ENCODE data around the gene XPO5. TPM values are rescaled to one million over a fixed set of nuclear protein-coding genes. Genes with fewer than 3 reads are reported as not detected.

The XPO5 gene
- total and polyA plus RNA-seq, 12 donors, result 10.9 to 70.6 (median 21.9) TPM

DNA sequence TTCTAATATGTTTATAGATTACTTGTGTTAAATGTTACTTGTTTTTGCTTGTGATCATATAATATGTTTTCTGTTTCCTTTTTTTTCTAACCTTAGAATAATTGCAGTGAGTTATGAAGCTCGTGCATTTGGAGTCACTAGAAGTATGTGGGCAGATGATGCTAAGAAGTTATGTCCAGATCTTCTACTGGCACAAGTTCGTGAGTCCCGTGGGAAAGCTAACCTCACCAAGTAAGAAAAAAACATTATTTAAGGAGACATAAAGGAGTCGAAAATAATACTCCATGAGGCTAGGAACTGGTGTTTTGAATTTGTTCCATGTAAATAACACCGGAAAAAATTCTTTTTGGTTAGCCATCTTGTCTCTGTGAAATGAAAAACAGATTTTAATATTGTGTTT is 7.1 kb upstream of the XPO5 start:
- peaks cover 0 to 7% of the 10 kb centered on the region in 2 donors for H3K4me1 ChIP-seq (replicated peaks in 1 of 2)
- intact Hi-C loops (cut with DNase I), result no loop called here
- H3K27me3 ChIP-seq, result no peaks in the 10 kb centered on the region
- no peak for DNase-seq
- H3K4me3 ChIP-seq, result no peak overlapping the region
- H3K27ac ChIP-seq, result no peak overlapping the region
- TF ChIP-seq, protein P1, sequence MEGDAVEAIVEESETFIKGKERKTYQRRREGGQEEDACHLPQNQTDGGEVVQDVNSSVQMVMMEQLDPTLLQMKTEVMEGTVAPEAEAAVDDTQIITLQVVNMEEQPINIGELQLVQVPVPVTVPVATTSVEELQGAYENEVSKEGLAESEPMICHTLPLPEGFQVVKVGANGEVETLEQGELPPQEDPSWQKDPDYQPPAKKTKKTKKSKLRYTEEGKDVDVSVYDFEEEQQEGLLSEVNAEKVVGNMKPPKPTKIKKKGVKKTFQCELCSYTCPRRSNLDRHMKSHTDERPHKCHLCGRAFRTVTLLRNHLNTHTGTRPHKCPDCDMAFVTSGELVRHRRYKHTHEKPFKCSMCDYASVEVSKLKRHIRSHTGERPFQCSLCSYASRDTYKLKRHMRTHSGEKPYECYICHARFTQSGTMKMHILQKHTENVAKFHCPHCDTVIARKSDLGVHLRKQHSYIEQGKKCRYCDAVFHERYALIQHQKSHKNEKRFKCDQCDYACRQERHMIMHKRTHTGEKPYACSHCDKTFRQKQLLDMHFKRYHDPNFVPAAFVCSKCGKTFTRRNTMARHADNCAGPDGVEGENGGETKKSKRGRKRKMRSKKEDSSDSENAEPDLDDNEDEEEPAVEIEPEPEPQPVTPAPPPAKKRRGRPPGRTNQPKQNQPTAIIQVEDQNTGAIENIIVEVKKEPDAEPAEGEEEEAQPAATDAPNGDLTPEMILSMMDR (IDR thresholded peaks at IDR 0.05), result no peak
- TF ChIP-seq POLR2A (IDR thresholded peaks at IDR 0.05), result no peak
- peaks cover 0 to 40% of the 10 kb centered on the region in 2 donors for H3K36me3 ChIP-seq (replicated peaks in 1 of 2)
- WGBS, 4 donors, result 87 to 91% (median 88%) methylated on average over 5 of the region's 5 CpGs
- no peaks in the 10 kb centered on the region for H3K9me3 ChIP-seq (replicated peaks in 1 of 3)

GRCh38 chr6:43579171-43579570 is 3.3 kb upstream of the XPO5 start:
- intact Hi-C loops (cut with DNase I), result loop anchor here in 1 of 2 donors (10.0 kb wide), 1 partner anchor 54 kb away; no protein-coding TSS in a partner anchor
- H3K27ac ChIP-seq, result no peak overlapping the region
- peaks cover 19 to 26% of the 10 kb centered on the region in 2 donors for H3K4me1 ChIP-seq (replicated peaks in 1 of 2)
- H3K36me3 ChIP-seq (replicated peaks in 1 of 2), result peaks cover 0 to 12% of the 10 kb centered on the region in 2 donors
- TF ChIP-seq, protein P1 (IDR thresholded peaks at IDR 0.05), result no peak
- TF ChIP-seq POLR2A (IDR thresholded peaks at IDR 0.05), result no peak
- no peak for DNase-seq
- H3K9me3 ChIP-seq (replicated peaks in 1 of 3), result no peaks in the 10 kb centered on the region
- no peak overlapping the region for H3K4me3 ChIP-seq
- 73 to 91% (median 78%) methylated on average over 2 of the region's 2 CpGs for WGBS, 4 donors
- no peaks in the 10 kb centered on the region for H3K27me3 ChIP-seq

DNA sequence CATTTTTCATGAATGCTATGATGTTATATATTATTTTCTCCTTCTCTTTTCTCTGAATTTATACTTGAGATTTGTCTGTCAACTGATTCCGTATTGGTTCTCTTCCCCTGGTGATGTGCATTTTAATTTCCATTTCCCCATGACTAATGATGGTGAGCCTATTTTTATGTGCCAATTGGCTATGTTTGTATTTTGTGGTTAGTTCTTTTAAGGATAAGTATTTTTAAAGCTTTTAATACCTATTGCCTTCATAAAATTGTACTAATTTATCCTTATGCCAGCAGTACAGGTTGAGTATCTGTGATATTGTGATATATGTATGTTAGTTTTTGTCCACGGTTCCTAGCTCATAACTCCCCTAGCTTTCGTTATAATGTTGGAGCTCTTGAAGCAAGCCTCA is 2.9 kb upstream of the XPO5 start:
- Histone ChIP-seq H3K27me3 (no peaks in the 10 kb centered on the region), H3K9me3 (replicated peaks in 1 of 3) (no peaks in the 10 kb centered on the region), H3K4me1 (replicated peaks in 1 of 2) (peaks cover 19 to 26% of the 10 kb centered on the region in 2 donors), H3K36me3 (replicated peaks in 1 of 2) (peaks cover 0 to 8% of the 10 kb centered on the region in 2 donors), H3K4me3 (no peak overlapping the region), H3K27ac (no peak overlapping the region)
- WGBS, 4 donors, result 87 to 89% (median 88%) methylated on average over 3 of the region's 3 CpGs
- TF ChIP-seq, protein P1 (IDR thresholded peaks at IDR 0.05), result no peak
- no peak for TF ChIP-seq POLR2A (IDR thresholded peaks at IDR 0.05)
- no peak for DNase-seq
- intact Hi-C loops (cut with DNase I), result loop anchor here in 1 of 2 donors (10.0 kb wide), 1 partner anchor 54 kb away; no protein-coding TSS in a partner anchor

GRCh38 chr6:43575105-43575771 is 600 bp downstream of the XPO5 start:
- H3K27ac ChIP-seq, result peak overlapping the region in 3 of 5 donors; percentile 62 to 90 (median 78)
- H3K36me3 ChIP-seq (replicated peaks in 1 of 2), result peaks cover 0 to 26% of the 10 kb centered on the region in 2 donors
- peaks cover 19 to 26% of the 10 kb centered on the region in 2 donors for H3K4me1 ChIP-seq (replicated peaks in 1 of 2)
- WGBS, 4 donors, result 0 to 2% (median 0%) methylated on average over 32 to 38 of the region's 38 CpGs
- H3K4me3 ChIP-seq, result peak overlapping the region; percentile 67 to 99 (median 82)
- no peak for TF ChIP-seq POLR2A (IDR thresholded peaks at IDR 0.05)
- TF ChIP-seq, protein P1 (IDR thresholded peaks at IDR 0.05), result no peak
- intact Hi-C loops (cut with DNase I), result loop anchor here in 1 of 2 donors (10.0 kb wide), 1 partner anchor 50 kb away; no protein-coding TSS in a partner anchor
- no peaks in the 10 kb centered on the region for H3K9me3 ChIP-seq (replicated peaks in 1 of 3)
- no peaks in the 10 kb centered on the region for H3K27me3 ChIP-seq
- peak in 3 of 7 donors; percentile 34 to 43 (median 42) for DNase-seq

Data from adrenal gland (tissue), 12 donors.